Fibroblast of the aortic adventitia (primary cell): Measurements from ENCODE around the gene RTN4R. TPM values are rescaled to one million over a fixed set of nuclear protein-coding genes. Genes with fewer than 3 reads are reported as not detected.

Source experiments
- DNase-seq: peaks from one replicate; pipeline ENCODE4 v3.0.0-alpha.2; 2010; ENCODE audit warnings: low read depth
- H3K4me3 ChIP-seq: 2 replicates; pipeline ENCODE4 v1.5.1; 2011; ENCODE audit warnings: low read depth, mild to moderate bottlenecking, control low read depth, low read length, moderate library complexity
- total RNA-seq: library from RNA; depleted of rRNA; stranded (reverse); fragments of >200 nt; gene quantifications from 2 replicates; pipeline ENCODE4 v1.2.3, GENCODE V29; 2012; ENCODE audit warnings: low replicate concordance
- TF ChIP-seq, protein P1 (sequence below): IDR thresholded peaks from 2 replicates; pipeline ENCODE4 v1.5.1; 2011; ENCODE audit warnings: mild to moderate bottlenecking, low read length, control low read depth, inconsistent platforms; ENCODE audit not compliant: insufficient read depth

Gene RTN4R
- total RNA-seq, 1 donor: 0.09 TPM

DNA sequence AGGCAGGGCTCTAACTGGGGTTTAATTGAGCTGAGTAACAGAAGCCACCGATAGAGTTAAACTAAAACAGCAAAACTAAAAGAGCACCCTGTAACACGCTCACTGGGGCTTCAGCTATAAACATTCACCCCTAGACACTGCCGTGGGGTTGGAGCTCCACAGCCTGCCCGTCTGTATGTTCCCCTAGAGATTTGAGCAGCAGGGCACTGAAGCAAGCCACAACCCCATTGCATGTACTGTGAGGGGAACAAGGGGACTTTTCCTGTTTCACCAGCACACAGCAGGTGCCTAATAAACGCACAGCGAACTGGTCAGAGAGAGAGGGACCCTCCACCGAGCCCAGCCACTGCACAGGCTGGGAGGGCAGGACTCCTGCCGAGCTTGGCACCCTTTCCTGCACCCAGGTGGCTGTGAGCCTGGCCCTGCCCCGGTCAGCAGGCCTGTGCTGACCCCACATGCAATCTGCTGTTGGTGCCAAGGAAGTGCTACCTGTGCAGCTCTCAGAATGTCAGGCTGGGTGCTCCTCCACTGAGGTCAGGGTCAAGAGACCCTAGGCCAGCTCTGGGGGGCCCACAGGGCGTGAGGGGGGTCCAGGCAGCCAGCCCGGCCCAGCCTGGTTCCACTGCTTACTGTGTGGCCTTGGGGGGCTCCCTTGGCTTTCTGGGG, 31.9 kb downstream of the RTN4R start:
- TF ChIP-seq, protein P1, sequence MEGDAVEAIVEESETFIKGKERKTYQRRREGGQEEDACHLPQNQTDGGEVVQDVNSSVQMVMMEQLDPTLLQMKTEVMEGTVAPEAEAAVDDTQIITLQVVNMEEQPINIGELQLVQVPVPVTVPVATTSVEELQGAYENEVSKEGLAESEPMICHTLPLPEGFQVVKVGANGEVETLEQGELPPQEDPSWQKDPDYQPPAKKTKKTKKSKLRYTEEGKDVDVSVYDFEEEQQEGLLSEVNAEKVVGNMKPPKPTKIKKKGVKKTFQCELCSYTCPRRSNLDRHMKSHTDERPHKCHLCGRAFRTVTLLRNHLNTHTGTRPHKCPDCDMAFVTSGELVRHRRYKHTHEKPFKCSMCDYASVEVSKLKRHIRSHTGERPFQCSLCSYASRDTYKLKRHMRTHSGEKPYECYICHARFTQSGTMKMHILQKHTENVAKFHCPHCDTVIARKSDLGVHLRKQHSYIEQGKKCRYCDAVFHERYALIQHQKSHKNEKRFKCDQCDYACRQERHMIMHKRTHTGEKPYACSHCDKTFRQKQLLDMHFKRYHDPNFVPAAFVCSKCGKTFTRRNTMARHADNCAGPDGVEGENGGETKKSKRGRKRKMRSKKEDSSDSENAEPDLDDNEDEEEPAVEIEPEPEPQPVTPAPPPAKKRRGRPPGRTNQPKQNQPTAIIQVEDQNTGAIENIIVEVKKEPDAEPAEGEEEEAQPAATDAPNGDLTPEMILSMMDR: no peak
- H3K4me3 ChIP-seq: no peak overlapping the region

DNA sequence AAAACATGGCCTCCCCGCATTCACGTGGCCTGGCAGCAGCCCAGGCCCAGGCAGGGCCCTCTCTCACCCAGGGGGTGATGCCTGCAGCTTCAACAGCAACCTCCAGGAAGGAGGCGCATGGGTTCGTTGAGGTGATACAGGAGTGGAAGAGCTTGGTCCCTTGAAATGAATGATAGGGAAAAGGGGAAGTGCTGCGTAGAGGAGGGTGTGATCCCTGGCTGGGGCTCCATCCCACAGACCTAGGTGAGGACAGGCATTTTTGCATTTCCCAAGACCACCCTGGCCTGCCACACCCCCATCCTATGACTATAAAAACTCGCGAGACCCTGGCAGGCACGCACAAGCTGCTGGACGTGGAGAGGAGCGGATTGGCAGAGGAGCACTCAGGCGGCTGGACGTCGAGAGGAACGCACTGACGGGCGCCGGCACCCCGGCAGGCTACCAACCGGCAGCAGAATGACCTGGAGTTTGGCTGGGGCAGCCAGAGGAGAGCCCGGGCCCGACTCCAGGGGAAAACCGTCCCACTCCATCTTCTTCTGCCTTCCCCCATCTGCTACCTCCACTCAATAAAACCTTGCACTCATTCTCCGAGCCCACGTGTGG, 32.6 kb downstream of the RTN4R start:
- TF ChIP-seq, protein P1: no peak
- no peak for DNase-seq
- H3K4me3 ChIP-seq: no peak overlapping the region

More for the DNA sequence above, 31.9 kb downstream of the RTN4R start:
- no peak for DNase-seq

DNA sequence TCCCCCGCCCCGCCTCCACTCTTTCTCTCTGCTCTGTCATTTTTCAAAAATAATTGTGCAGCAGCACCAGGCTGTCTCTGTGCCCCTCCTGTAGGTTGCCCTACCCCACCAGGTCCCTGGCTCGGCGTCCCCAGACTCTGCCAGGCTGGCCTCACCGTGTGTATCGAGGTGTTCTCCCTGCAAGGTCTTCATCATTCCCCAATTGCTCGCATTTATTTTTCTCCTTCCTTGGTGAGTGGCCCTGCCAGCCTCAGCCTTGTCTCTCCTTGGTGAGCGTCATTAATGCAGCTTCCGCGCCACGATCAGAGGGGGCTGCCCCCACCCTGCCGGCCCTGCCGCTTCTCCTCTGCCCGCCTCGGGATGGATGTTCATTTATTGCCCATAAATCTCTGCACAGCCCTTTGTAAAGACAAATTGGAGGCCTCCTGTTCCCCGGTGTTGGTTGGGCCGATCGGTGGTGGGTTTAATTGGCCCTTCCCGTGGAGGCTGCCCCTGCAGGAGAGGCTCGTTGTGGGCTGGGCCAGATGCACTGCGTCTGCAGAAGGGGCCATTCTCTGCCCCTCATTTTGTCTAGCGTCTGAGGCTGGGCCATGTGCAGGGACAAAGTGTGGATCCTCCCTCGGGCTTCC, 33.2 kb downstream of the RTN4R start:
- TF ChIP-seq, protein P1: no peak
- no peak overlapping the region for H3K4me3 ChIP-seq
- DNase-seq: no peak

DNA sequence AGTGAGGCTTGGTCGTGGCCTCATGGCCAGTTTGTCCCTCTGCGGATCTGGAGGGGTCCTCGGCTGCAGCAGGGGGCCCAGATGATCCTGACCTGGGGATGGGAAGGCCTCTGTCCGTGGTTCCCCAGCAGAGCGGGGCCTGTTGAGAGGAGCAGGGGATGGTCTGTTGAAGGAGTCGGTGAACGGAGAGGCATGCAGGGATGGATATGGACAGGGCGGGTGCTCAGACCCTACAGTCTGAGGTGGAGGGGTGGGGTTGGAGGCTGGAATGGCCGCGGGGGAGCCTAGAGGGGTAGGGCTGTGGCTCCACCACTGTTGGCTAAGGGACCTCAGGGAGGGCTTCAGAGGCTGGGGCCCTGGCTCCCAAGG, 33.8 kb downstream of the RTN4R start:
- TF ChIP-seq, protein P1: no peak
- no peak overlapping the region for H3K4me3 ChIP-seq

DNA sequence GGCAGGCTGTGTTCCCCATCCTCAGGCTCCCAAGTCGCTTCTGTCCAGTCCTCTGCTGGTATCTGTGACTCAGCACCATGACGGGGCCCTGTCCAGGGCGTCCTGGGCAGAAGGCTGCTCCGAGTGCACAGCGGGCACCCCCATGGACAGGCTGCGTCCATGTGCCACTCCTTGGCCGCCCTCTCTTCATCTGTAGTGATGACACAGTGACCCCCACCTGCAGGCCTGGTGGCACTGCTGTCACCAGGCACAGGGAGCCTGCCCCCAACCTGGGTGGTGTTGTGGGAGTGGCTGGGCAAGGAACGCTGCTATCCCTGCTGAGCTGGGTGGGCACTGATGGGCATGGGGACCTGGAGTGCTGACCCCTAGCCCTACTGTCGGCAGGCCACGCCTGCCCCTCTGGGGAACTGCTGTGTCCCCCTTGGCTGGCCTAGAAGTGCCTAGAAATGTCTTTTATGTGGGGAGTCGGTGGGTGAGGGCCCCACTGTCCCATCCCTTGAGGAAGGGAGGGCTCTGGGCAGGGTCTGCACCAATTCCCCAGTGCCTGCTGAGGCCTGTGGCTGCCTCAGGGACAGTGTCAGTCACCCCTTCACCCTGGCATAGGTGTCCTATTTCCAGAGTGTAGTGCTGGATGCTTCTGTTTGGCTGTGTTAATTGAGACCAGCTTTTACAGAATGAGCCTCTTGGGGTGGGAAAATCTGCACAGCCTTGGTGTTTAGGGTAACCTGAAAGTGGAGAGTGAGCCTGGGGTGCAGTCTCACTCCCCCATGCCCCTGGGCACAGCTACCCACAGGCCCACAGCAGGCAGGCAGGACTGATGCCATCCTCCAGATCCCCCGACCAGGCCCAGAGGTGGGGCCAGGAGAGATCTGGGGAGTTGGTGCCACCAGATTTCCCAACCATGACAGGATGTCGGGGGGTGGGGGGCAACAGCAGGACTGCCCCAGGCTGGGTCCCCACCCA, 34.5 kb downstream of the RTN4R start:
- no peak for DNase-seq
- H3K4me3 ChIP-seq: no peak overlapping the region
- TF ChIP-seq, protein P1: no peak

More for the DNA sequence above, 33.8 kb downstream of the RTN4R start:
- no peak for DNase-seq

DNA sequence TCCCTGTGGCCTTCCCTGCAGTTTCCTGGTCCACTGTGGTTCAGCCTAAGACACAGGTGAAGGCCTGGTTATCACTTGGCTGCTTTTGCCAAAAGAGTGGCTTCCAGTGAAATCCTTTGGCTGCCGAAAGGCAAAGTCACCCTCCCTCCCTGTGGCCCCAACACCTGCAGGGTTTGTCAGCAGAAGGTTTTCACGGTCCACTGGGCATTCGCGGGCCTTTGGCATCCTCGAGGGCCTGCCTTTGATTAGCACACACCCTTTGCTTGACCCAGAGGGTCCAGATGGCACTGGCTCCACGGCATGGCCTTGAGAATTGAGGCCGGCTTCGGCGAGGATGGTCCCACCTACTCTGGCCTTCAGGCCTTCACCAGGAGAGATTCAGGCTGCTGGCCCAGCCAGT, 35.3 kb downstream of the RTN4R start:
- TF ChIP-seq, protein P1: no peak
- H3K4me3 ChIP-seq: no peak overlapping the region
- no peak for DNase-seq
